GM19099 (cell line): Measurements from ENCODE around the gene PLEKHA3.

Experiments used
- POLR2A ChIP-seq: IDR thresholded peaks from 3 replicates; pipeline ENCODE4 v1.6.1; 2011; ENCODE audit warnings: low read depth; ENCODE audit not compliant: insufficient read length; ENCODE audit errors: extremely low read depth

The PLEKHA3 gene

DNA sequence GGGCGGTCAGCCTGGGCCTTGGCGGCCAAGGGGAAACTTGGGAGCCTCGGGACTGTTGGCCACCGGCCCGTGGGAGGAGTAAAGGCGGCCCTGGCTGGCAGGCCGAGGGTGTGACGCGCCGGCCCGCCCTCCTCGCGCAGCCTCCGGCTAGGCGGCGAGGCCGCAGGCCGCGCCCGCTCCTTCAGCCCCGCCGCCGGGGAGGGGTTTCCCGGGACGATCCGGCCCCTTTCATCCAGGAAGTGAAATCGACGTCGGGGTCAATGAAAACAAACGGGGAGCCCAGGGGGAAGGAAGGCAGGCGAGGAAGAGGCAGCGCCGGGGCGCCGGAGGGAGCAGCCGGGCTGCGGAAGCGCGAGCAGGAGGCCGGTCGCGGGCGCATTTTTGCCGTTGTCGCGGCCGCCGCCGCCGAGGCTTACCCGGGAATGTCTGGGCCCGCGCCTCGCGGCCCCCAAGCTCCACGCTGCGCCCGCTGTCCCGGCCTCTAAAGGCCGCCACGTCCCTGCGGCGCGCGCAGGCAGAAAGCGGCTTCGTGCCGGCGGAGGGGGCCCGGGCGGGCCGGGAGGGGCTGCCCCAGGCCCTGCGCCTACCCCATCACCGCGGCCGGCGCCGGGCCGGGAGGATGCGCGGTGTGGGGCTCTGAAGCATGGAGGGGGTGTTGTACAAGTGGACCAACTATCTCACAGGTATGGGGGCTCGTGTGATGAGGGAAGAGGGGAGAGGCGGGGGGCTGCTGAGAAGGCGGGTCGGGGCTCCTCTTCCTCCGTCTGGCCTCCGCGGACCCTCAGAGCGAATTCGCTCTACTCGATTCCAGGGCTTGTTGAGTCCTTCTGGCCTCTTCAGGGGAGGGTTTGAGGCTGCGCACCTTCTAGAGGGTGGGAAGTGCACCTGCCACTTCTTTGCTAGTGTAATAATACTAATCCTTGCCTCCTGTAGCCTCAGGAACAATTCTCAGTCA is at the start of gene PLEKHA3:
Gene PLEKHA3, plus strand, starts transcription at position 231 of the 955 bp plus-strand sequence. Its CDS starts 413 bp downstream, at position 644.
- peak; percentile 48 for TF ChIP-seq POLR2A

DNA sequence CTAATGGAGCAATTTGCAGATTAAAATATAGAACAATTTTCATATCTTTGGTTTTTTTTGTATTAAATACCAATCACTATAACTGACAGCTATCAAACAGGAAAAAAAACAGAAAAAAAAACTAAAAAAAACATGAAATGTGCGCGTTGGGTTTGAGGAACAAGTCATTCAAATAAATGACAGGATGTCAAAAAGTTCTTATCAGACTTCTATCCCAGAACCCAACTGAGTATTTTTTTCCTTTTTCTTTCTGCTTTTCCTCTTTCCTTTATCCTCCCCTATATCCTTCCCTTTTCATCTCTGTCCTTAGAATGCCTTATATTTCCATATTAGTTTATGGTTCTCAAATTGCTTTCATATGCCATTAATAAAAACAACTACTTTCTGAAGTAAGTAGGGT is 43.6 kb upstream of the PLEKHA3 start:
- no peak for TF ChIP-seq POLR2A

DNA sequence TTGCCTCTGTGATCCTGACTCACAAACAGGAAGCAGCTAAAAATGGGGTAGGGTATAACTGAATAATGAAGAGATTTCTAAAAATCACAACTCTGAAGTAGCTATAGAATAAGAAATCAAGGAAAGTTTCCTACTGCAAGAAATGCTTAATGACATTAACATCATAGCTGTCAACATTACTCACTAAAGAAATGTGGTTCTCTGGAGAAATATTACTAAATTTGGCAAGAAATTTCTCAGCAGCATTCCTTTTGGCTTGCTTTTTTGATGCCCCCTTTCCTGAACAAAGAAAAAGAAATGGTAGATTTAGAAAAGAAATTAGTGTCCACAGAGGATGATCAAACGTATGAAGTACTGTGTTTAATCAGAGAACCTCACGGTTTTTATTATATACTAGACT is 38.8 kb upstream of the PLEKHA3 start:
- no peak for TF ChIP-seq POLR2A

DNA sequence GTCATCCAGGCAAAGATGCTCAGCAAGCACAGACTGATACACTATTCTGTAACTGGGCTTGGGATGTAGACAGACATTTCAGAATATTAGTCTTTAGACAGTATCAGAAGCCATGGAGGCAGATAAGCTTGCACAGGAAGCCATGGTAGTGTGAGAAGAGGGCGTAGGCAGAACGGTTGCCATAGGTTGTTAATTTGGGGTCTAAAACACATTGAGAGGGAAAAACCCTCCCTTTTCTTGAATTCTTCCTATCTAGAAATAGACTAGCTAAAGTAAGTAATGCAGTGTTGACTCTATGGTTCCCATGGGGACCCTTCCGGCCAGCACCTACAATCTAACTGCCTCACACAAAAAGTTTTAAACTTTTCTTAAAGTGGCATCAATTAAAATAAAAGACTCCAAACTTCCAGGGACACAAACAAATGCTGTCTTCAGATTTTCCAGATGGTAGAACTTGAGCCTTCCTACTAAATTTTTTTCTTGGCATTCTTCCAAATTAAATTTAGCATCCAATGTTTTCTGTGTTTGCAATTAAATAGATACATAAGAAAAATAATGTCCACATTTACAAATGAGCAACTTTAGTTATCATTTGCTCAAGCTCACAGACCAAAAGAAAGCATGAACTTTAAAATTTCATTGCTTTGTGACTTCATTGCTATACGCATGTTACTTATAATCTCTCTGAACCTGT is 31.1 kb upstream of the PLEKHA3 start:
- TF ChIP-seq POLR2A = no peak

DNA sequence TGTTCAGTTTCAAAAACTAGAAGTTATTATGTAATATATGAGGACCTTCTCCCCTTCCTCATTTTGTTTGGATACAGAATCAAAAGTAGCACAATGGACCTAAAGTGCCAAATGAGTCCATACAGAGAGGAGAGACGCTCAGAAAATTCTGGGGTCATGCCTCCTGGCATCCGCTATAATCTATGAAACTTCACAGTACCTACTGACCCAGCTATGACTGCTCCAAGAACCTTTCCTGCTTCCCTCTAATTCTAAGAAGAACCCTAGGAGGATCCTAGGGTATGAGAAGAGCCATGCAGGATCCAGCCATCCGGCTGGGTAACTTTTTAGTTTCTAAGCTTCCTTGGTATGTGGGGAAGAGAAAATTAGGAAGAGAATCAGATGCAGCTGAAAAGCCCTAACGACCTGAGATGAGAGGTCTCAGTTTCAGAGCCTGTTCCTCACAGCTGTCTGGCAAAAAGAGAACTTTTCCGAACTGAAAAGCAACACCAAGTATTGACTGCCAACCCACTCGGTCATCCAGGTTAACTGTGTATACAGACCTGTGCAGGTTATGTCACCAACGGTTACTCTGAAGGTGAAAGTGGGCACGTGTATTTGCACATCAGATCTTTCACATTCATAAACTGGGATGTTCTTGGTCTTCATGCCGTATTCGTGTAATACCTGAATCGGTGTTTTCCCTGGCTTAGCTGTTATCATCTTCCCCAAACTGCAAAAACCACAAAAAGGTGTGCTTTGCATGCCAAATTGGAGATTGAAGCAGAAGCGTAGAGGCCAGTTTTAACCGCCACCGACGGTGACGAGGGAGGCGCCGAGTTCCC is 30.3 kb upstream of the PLEKHA3 start:
- no peak for TF ChIP-seq POLR2A

DNA sequence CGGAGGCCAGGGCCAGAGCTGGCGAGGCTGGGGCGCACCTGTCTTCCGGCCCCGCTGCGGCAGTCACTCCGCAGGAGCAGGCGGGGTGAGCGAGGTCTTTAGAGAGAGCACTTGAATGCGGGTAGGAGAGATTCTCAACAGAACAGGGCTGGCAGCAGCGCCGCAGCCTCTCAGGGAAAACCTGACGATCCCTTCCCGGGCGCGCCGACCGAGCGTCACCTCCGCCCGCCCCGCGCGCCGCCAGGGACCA is 29.8 kb upstream of the PLEKHA3 start:
- TF ChIP-seq POLR2A = no peak

DNA sequence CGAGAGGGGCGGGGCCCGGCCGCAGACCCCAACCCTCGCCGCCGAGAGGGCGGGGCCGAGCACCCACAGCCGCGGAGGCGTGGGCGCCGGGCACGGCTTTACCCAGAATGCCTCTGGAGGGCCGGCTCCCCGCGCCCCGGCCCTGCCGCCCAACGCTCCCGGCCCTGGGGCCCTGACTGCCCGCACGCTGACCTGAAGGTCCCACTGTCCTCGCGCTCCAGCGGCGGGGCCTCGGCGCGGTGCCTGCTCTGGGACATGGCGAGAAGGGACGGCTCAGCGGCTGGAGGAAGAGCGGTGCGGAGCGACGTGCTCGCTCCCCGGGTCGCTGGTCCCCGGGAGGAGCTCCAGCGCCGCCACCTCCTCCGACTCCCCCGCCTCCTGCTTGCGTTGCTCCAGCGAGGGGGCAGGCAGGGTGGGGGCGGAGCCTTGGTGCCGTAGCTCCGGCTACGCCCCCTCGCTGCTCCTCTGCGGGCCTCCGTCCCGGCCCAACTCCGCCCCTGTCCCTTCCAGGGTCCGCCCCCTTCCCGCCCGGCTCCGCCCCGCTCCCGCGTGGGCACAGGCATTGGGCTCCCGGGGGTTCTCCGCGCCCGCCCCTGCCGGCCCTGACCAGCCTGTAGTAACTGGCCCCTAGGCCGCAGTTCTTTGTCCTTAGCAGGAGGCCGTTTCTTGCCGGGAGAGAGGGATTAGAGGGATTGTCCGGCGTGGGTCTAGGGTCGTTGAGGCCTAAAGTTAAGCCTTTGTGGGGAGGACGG is 29.3 kb upstream of the PLEKHA3 start, which contains the start of the genes PJVK and PRKRA:
Gene PJVK, plus strand, starts transcription at position 605 of the 752 bp plus-strand sequence. CDS start 2,032 bp downstream, outside the sequence.
Gene PRKRA, minus strand, starts transcription at position 402 of the 752 bp plus-strand sequence. Its CDS starts 145 bp downstream, at position 257.
- TF ChIP-seq POLR2A = peak; percentile 82

DNA sequence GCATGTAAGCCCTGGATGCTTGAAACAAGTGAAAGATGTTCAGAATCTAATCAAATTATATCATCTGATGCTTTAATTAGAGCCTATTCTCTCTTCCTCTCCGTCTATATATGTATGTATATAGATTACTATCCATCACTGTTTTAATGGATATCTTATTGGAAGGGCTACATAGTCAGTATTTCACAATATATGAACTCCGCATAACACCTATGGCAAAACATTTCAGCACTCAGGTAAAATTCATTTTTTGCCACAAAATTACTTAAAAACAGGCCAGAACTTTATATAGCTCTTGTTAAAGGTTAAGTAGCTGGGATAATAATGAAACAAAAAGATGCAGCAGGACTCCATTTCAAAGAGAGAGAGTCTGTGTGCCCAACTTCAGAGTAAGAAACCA is 27.9 kb upstream of the PLEKHA3 start:
- TF ChIP-seq POLR2A = no peak

DNA sequence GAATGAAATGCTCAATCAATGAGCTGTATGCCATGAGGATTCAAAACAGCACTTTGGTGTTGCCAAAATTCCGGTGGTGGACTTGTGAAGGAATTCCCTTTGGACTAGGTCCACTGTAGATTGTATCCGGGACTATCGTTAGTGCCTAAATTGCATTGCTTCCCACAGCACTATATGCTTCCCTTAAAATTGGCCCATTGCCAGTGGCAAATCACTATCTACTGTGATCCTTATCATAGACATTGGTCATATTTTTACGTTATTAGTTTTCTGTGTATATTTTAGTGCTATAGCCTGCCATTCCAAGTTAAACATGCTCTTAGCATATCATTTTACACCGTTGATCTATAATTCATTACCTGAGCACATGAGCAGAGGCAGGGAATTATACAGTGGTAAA is 27.4 kb upstream of the PLEKHA3 start:
- TF ChIP-seq POLR2A = no peak

DNA sequence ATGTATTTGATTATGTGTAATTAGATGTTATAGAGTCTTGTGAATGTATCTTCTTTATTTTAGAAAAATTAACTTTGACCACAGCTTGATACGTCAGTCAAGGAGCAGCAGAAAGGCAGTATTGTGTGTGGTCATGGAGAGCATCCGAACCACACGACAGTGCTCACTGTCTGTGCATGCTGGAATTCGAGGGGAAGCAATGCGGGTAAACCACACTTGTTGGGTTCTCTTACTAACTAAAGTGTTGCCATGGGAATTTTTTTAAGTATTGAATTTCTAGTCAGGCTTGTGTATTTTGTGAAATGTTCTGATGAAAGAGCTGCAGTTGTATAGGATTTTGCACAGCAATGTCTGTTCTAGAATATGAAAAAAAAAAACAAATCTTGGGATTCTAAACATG is 24.3 kb upstream of the PLEKHA3 start:
- TF ChIP-seq POLR2A = no peak

DNA sequence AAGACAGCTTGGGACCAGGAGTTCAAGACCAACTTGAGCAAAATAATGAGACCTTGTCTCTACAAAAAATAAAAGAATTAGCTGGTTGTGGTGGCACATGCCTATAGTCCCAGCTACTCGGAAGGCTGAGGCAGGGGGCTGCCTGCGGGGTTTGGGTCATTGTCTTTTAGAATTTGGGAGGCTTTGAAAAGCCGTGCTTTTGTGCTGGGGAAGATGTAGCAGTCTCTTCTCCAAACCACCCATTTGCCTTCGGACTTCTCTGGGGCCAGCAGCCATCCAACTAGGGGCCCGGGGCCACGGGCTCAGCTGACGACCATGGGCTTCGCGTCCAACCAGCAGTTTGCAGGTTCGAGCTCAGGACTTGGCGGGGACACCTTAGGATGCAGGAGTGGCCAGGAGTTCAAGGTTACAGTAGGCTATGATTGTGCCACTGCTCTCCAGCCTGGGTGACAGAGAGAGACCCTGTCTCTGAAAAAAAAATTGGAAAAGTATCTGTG is 22.8 kb upstream of the PLEKHA3 start:
- TF ChIP-seq POLR2A = no peak

DNA sequence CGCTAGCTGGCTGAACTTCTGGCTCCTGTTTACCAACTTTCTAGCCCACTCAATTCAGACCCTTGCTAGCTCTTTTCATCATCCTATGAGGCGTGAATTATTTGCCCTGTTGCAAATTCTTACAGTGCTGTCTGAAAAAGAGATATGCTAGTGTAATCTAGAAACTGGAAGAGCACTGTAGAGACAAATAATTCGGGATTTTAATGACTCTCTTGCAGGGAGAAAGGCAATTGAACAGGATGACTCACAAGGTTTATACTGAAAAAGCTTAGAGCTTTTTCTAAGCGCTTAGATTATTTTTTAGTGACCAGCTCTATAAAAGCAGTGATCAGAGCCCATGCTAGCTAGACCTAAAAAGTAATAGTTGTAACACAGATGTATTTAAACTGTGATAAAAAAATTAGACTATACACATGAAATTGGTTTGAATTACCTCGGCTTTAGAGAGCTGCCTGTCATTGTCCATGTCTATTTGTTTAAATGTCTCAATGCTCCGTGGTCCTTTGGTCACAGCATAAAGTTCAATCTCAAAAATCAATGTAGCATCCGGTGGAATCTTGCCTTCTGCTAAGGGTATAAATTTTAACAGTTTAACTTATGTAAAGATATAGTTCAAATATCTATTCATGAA is 10.9 kb upstream of the PLEKHA3 start:
- TF ChIP-seq POLR2A = no peak

DNA sequence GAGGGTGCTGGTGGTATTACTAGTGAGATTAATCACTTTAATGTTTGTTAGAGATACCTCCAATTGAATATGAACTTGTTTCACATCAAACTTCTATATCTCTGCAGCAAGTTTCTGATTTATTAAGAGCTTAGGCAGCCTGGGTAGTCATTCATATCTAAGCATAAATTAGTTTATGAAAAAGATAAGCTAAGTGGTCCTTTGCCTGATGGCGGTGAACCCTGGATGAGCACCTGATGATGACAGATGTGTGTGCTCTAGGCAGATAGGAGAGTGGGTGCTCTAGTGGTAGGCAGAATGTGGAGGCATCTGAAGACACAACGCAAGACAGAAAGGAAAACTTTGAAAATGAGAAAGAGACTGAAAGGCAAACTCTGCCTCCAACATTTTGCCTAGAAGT is 6.9 kb upstream of the PLEKHA3 start:
- no peak for TF ChIP-seq POLR2A

DNA sequence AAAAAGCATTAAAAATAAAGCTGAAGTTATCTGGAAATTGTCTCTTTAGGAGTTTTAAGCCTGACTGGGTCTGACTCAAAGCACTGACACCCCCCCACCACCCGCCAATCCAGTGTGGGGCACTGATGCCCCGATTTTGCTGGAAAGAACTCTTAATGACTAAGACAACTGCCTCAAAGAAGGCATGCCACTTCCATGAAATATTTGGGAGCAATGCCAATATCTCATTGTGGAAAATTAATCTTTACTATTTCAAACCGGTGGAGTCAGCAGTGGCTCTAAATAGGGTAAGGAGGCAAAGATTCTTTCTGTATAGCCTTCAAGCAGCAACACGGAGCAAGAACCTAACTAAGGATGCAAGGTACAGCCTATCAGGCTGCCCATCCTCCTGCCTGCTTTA is 6.3 kb upstream of the PLEKHA3 start:
- TF ChIP-seq POLR2A = no peak
